DMS79 treated with DMSO at 0.1 percent for 48 hours (cell line): ENCODE results near the gene ATE1.
A peak's percentile ranks its signal among the peaks of the same experiment; 100 is the strongest.
"Not testable (repeated sequence)": the region's sequence is repeated elsewhere in the genome, so short reads cannot be mapped to it uniquely, and the experiment has no call there.

Source experiments
- DNase-seq: peaks from one replicate; lab custom pipeline; 2025; lab: John Stamatoyannopoulos, UW

Gene ATE1

DNA sequence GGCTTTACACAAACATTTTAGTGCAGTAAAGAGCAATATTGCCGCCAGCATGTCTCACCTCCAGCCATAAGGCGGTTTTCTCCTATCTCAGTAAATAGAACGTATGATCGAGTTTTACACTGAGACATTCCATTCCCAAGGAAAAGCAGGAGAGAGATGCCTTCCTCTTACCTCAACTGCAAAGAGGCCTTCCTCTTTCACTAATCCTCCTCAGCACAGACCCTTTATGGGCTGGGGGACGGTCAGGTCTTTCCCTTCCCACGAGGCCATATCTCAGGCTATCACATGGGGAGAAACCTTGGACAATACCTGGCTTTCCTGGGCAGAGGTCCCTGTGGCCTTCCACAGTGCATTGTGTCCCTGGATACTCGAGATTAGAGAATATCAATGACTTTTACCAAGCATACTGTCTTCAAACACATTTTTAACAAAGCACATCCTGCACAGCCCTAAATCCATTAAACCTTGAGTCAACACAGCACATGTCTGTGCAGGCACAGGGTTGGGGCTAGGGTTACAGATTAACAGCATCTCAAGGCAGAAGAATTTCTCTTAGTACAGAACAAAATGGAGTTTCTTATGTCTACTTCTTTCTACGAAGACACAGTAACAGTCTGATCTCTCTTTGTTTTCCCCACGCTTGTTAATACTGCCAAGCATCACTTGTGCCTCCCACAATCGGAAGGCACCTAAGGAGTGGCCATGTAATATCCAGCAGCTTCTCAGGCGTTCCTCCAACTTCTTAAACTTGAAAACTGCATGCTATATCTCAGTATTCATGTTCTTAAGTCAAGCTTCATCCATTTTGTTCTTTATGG lies 2.6 kb upstream of the ATE1 start:
- DNase-seq: not testable (repeated sequence)

DNA sequence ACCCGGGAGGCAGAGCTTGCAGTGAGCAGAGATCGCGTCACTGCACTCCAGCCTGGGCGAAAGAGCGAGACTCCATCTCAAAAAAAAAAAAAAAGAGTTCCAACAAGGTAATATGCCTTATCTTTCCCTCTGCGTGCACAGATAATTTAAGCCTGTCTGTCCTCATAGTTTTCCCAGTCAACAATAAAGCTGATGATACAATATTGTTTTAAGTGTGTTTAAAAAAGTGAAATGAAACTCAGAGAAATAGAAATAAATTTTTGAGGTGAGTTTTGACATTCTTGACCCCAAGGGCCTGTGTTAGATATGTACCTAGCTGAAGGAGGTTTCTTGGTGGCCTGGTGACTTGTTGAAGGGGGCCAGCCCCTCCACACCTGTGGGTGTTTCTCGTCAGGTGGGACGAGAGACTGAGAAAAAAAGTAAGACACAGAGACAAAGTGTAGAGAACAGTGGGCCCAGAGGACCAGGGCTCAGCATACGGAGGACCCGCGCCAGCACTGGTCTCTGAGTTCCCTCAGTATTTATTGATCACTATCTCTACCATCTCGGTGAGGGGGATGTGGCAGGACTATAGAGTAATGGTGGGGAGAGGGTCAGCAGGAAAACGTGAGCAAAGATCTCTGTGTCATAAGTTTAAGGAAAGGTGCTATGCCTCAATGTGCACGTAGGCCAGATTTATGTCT lies 1.9 kb upstream of the ATE1 start:
- not testable (repeated sequence) for DNase-seq

DNA sequence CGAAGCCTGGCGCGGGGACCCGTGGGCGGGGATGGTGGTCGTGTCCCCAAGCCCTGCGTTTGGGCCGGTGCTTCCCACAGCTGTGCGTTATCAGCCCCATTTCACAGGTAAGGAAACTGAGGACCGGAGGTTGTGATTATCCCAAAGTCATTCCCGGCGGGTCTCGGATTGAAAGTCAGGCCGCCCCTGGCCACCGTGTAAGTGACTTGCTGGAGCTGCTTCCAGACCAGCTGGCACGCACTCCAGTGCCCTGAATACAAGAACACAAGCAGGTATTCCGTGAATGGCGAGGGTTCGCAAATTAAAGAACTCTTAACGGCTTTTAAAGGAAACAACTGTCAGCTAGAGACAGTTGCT lies 675 bp upstream of the ATE1 start:
- no peak for DNase-seq

DNA sequence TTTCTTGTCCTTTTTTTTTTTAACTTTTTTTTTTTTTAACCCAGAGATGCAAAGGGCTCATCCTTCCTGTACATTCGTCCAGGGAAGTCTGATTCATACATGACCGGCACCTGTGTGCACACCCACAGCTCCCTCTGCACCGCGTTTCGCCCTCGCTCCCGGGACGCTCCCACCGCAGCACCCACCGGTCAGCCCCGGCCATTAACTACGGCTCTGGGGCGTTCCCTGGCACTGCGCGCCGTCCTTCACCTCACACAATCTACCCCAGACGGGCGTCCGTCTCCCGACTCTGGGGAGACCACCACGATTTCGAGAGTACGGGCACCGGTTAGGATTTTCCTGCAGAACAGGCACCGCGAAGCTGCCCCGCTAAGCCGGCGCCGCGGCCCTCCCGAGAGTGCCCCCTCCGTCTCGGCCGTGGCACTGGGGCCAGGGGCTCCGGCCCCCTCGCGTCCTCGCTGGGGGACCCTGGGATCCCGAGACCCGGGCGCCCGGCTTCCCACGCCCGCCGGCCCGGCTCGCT lies 452 bp downstream of the ATE1 start:
- peak; percentile 13 for DNase-seq

DNA sequence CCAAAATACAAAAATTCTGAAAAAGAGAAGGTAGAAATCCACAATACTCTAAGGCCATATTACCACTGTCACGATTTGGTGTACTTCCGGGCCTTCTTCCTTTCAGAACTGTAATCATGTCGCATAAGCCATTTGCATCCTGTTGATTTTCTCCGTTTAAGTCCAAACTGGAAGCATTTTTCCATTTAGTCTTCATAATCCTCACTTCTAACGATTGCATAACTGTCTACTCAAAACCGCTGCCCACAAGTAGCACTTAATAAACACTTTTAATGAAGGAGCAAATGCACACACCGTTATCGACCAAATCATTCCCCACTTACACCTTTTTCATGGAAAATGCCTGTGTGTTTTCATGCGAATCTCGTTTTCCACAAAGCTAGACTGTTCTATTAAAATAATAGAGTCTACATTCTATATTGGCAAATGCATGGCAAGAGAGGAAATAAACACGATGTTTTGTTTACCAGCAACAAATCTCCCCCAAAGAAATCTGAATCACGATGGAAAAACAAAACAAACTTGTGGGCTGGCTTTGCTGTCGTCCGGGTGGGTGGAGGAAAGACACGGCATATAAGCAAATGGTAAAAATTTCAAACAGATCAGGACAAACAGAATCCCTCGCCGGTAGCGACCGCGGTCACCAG lies 1.0 kb downstream of the ATE1 start:
- DNase-seq: peak; percentile 13

DNA sequence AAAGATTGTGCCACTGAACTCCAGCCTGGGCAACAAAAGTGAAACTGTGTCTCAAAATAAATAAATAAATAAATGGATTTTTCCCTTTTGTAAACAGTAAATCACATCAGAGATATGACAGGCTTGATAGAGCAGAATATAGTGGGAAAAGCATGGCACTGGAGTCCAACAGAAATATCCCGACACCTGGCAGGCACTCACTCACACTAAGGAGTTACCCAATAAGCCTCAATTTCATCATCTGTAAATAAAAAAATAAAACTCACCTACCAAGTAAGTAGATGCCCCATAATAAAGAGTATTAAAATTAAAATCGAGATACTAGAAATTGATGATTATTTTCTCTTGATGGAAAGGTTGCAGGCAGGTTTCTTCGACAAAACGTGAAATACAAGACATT lies 1.7 kb downstream of the ATE1 start:
- DNase-seq: no peak

DNA sequence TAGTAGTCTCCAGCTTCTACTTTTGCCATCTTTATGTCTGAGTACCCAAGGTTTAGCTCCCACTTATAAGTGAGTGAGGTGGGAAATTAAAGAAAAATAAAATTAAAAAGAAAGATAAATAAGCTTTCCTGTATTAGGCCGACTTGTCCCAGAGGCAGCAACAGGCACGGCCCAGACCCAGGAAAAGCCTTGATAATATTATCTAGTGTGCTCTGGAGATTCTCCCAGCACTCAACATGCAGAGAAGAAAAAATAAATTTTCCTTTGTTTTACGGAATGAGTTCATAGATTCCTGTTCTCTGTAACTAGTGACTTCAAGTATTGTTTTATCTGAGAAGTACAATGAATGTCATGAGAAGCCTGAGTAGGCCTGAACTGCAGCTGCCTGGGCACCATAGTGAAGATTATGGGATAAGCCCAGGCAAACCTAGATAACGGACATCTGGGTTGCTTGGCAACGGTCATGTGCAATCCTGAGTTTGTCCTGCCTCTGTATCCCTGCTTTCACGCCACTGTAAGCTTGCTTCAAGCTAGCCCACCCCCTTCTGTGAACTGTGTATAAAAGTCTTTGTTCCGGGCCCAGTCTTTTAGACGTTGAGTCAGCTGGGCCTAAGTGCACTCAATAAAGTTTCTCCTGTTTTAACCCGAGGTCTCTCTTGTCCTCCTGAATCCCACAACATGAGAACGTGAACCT lies 6.4 kb downstream of the ATE1 start:
- DNase-seq: no peak

DNA sequence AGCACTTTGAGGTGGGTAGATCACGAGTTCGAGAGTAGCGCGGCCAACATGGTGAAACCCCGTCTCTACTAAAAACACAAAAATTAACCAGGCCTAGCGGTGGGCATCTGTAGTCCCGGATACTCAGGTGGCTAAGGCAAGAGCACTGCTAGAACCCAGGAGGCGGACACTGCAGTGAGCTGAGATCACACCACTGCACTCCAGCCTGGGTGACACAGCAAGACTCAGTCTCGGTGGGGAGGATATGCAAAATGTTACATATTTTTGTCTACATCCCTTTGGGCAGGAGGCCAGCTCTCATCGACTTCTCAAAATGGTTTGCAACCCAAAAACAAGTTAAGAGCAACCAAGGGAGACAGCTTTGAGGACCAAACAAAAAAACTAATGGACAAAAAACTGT lies 8.2 kb downstream of the ATE1 start:
- no peak for DNase-seq

DNA sequence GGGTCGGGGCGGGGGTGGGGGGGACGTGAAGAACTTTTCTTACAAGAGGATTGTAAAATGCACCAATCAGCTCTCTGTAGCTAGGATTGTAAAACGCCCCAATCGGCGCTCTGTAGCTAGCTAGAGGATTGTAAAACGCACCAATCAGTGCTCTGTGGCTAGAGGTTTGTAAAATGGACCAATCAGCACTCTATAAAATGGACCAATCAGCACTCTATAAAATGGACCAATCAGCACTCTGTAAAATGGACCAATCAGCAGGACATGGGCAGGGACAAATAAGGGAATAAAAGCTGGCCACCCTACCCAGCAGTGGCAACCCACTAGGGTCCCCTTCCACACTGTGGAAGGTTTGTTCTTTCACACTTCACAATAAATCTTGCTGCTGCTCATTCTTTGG lies 9.0 kb downstream of the ATE1 start:
- DNase-seq: not testable (repeated sequence)

DNA sequence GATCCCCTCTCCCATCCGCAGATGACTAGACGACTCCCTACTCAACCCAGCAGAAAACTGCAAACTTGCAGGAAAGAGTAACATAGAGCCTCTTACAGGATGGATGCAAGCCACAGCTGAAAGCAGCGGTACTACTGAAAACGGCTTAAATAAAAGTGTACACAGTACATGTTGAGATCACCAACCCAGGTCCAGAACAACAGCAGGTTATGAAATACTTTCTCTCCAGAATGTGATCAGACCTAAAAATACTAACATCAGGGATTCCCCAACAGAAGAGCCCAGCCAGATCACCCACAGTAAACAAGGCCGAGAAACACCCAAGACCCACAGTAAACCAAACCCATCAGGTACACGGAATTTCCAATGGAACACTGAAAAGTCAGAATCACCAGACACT lies 13.2 kb downstream of the ATE1 start:
- no peak for DNase-seq

DNA sequence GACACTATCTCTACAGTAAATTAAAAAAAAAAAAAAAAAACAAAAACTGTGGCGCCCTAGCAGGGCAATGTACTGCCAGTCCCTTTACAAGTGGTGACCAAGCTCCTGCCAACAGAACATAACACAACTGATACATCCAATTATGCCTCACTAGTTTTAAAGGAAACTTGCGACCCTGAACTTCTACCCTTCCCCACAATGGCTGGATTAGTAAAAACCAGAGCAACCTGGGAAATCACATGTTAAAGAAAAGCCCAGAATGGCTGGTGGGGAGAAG lies 16.5 kb downstream of the ATE1 start:
- no peak for DNase-seq

DNA sequence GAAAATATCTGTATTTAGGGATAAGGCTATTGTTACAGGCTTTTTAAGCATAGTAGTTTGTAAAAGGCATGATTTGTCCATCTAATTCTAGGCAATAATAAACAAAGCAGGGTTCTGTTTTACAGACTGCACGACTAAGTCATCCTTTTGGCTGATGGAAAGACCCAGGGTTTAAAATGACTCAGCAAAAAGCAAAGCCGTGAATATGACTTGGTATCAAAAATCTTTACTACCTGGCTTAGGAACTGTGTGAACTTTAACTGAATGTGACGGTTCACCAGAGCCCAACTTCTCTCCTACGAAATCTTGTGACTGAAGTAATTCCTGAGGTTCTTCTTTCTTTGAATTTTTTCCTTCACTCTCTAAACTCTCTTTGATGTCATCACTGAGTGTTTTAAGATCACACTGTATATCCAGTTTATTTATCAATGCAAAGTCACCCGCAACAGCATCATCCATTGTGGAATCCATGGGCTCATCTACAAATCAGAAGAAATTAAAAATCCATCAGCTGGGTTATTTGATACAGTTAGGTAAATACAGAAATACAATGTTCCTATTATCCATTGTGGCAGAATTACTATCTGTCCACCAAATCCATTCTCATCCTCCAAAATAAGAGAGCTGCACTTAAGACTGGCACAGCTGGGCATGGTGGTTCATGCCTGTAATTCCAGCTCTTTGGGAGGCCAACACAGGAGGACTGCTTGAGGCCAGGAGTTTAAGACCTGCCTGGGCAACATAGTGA lies 17.0 kb downstream of the ATE1 start:
- DNase-seq: no peak

DNA sequence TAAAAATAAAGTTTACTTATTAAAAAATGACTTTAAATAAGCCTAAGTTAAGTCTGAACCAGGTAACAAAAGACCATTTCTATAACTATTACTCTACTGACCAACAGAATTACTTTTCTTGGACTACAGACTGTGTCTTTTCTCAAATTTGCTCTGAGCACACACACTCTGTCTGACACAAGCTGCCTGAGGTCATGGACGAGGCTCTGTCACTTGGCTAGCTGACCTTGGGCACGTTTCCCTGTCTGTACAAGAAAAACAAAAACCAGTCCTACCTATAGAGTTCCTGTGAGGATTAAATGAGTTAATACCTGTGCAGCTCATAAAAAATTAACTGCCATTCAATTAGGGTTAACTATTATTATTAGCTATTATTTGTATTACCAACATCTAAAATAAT lies 22.9 kb downstream of the ATE1 start:
- no peak for DNase-seq

DNA sequence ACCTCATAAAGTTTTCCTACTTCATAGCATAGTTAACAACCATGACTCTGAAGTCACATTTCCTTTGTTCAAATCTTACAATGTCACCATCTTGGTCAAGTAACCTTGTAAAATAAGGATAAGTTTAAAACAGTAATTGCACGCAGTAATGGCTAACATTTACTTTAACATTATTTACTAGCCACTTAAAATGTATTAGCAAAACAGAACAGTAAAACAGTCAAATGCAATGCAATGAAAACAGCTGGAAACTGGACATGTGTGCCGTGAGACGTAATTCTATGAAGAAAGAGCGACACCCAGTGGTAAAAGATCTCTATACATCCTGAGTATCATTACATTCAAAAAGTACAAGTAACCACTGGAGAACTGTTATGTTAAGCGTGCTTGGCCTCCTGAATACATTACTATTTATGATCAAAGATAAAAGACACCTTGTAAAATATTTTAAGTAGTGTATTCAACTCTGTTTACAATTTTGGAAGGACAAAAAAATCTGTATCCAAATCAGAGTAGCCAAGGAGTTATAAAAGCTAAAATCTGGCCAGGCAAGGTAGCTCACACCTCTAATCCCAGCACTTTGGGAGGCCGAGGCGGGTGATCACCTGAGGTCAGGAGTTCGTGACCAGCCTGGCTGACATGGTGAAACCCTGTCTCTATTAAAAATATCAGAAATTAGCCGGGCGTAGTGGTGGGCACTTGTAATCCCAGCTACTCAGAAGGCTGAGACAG lies 27.2 kb downstream of the ATE1 start:
- DNase-seq: peak; percentile 40

DNA sequence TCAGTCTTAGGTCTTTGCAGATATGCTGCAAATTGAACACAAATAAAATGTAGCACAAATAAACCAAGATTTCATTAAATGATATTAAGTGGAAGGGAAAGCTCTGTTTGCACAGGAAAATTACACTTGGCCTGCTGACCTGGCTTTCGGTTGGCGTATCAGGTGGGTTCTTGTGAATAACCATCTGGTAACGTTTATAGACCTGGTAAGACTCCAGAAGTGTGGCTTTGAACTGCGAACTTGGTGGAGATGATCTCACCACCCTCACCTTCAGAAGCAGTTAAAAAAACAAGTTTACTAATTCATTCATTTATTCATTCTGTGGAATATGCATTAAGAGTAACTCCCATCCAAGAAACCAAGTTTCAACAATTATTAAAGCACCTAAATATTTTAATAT lies 28.1 kb downstream of the ATE1 start:
- DNase-seq: no peak

DNA sequence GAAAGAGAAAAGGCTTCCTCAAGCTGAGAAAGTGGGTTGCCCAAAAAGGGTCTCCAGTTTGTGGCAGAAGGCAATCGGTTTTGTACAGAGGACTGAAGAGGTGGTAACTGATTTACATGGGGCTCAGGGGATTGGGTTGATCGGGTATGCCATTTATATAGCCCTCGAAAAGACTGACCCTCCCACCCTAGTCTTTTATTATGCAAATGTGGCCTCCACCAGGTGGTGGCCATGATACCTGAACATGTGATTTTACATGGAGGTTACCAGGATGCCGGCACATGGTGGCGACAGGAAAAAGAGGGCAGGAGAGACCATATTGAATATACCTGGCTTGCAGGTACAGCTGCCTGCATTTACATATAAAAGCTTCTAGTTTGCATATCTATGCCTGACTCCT lies 36.7 kb downstream of the ATE1 start:
- DNase-seq: no peak

DNA sequence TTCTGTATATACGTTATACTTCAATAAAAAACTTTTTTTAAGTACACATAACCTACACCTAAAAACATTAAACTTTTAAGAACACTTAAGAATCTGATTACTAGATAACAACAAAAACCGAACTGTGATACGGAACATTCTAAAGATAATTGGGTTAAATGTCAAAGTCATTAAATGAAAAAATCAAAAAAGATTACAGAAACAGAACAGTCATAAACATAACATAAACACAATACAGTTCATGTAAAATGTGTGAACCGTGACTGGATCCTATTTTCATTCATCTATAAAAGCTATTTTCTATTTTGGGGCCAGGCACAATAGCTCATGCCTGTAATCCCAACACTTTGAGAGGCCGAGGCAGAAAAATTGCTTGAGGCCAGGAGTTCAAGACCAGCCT lies 38.6 kb downstream of the ATE1 start:
- DNase-seq: no peak

DNA sequence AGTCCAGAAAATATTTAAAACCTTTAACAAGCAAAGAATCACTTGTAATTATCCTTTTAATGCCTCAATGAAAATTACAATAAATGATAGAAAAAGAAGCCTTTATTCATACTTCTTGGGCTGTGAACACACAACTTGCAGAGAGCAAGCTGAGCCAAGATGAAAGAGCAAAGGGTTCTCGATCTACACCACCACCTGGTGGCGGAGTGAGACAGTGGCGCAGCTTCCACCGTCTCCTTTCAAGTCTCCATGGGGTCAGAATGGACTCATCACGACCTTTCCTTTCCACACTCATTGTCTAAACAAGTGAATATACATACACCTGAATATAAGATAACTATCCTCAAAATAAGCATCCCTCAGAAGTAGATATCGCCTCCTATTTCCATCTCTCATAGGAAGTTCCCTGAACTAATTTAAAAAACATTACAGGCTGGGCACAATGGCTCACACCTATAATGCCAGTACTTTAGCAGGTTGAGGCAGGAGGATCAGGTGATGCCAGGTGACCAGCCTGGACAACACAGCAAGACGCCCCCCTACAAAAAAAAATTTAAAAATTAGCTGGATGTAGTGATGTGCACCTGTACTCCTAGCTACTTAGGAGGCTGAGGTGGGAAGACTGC lies 40.7 kb downstream of the ATE1 start:
- peak; percentile 5 for DNase-seq

DNA sequence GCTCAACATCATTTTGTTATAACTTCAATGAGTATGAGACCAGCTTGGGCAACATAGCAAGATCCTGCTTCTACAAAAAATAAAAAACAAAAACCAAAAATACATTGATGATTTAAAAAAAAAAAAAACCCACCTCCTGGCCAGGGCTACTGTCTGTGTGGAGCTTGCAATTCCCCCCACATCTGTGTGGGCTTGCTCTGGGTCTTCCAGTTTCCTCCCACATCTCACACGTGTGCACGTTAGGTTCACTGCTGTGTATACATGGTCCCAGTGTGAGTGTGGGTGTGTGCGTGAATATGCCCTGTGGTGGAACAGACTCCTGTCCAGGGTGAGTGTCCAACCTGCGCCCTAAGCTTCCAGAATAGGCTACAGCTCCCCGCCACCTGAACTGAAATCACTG lies 41.6 kb downstream of the ATE1 start:
- no peak for DNase-seq

DNA sequence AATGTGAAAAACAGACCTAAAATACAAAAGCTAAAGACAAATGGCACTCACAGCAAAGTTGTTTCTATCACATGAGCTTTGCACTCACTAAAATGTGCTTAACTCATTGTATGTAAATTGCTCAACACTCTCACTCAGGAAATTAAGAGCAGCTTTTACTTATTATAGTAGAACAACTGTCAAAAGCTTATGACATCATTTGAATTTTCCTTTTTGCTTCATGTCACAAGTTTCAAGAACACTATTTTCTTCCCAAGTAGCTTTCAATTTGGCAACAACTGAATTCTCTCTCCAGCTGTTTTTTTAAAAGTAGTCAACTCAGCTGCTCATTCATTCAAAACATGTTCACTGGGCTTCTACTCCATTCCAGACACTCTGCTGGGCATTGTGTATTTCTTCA lies 46.9 kb downstream of the ATE1 start:
- no peak for DNase-seq

DNA sequence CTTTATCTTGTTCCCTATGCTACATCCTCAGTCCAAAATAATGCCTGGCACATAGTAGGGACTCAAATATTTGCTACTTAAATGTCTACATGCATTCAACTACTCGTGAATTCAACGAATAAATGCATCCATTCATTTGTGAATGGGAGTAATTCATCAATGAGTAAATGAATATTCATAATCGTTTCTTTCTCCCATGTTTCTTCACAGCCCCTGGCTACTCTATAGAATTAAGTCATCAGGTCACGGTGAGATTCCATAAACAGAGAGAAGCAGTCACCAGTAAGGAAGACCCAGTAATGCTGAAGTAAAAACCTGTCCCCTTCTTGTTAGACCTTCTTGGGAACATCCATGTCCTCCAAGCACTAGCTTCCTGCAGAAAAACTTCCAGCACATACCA lies 48.4 kb downstream of the ATE1 start:
- no peak for DNase-seq
